ENCODE data around the gene POU6F2.
"Not testable (repeated sequence)": the region's sequence is repeated elsewhere in the genome, so short reads cannot be mapped to it uniquely, and the experiment has no call there.

The POU6F2 gene

DNA sequence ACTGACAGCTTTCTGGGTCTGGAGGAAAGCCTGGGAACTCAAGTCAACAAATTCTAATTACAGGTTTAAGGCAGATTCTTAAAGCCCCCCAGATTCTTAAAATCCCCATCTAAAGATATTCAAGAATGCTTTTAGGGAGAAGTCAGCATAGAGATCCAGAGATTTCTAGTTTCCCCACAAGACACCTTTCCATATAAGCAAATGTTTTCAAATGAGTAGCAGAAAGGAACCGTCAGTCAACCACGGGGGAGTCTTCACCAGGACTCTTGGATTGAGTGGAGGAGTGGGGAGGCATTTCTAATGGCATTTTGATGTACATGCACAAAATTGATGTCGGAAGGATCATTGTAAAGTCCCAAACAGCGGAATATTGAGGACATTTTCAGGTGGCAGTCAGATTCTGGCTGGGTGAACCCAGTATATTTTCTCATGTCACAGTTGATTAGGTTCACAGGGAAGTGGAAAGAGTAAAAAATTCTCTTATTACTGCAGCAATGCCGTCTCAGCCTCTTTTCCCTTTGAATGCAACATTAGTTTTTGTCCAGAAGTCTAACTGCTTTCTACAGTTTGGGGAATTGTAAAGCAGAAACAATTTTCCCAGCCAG is 396.8 kb downstream of the POU6F2 start:
- DNase-seq: no peak

- no peak for DNase-seq
Observed at GRCh38 chr7:39375047-39375873, 397.6 kb downstream of the POU6F2 start.

DNA sequence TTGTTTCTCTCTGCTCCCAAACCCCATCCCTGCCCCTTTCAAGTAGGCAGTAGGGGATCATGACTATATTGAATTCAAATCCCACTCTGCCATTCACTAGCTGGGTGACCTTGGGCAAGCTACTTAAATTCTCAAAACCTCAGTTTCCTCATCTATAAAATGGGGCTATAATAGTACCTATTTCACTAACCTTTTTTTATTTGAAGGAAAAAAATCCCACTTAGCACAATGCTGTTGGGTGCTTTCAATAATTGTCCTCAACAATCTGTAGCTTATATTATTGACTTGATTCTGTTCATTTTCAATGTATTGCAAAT is 398.1 kb downstream of the POU6F2 start:
- no peak for DNase-seq

DNA sequence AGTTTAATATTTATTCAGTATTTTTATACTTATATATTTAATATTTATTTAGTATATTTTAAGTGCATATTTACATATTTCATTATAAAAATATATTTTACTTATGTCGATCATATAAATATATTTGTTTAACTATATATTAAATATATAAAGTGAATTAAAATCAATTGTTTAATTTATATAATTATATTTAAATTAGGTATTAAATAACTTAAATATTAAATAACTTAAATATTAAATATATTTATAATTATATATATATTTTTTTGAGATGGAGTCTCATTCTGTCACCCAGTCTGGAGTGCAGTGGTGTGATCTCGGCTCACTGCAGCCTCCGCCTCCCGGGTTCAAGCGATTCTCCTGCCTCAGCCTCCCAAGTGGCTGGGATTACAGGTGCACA is 399.2 kb downstream of the POU6F2 start:
- not testable (repeated sequence) for DNase-seq

- no peak for DNase-seq
Observed at GRCh38 chr7:39379416-39379815, 401.7 kb downstream of the POU6F2 start.

GRCh38 chr7:39383136-39383535 is 405.4 kb downstream of the POU6F2 start:
- no peak for DNase-seq

DNA sequence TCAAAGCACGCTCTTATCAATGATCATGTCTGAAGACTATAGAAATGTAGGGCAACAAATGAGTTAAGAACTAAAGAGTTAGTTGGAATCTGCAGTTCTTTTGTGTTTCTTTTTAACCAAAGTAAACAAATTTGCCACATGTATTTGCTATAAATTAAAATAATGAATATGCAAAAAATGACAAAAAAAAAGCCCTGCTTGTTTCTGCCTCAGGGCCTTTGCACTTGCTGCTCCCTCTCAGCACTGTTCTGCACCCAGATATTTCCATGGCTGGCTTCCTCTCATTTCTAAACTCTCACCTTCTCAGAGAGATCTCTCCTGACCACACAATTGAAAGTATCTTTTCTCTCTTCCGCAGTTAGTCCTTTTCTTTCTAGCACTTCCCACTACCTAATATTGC is 406.7 kb downstream of the POU6F2 start:
- DNase-seq: no peak

GRCh38 chr7:39386718-39387117 is 409.0 kb downstream of the POU6F2 start:
- DNase-seq: no peak

GRCh38 chr7:39392151-39392550 is 414.4 kb downstream of the POU6F2 start:
- DNase-seq: no peak

DNA sequence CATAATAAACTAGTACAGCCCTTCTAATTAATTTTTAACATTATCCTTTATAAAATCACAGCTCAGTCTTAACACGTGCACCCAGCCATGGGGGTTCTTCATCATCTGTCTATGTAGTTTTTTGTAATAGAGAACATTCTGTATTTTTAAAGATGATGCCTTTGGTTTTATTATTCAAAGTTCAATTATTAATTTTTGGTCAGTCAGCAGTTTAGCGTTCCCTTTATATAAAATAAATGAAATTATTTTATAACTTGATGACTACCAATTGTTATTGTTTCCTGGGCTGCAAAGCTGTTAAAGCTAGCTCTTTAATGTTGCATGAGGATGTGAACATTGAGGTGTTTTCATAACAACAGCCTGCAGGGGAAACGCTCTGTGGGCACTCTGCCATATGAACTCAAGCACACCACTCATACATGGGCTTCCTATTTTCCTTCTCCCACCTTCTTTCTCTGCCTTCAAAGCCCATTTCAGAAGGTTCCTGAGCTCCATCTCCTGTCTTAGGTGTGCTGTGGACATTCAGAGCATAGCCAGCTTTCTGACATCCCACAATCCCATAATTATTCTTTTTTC is 416.5 kb downstream of the POU6F2 start:
- no peak for DNase-seq

DNA sequence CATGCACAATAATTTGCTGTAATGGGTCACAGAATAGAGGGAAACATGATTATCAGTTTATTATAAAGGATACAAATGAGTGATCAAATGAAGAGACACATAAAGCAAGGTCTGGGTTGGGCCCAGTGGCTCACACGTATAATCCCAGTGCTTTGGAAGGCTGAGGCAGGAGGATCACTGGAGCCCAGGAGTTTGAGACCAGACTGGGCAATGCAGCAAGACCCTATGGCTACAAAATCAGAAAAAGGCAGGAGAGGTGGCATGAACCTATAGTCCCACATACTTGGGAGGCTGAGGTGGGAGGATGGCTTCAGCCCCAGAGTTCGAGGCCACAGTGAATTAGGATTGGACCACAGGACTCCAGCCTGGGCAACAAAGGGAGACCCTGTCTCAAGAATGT is 421.7 kb downstream of the POU6F2 start:
- no peak for DNase-seq

DNA sequence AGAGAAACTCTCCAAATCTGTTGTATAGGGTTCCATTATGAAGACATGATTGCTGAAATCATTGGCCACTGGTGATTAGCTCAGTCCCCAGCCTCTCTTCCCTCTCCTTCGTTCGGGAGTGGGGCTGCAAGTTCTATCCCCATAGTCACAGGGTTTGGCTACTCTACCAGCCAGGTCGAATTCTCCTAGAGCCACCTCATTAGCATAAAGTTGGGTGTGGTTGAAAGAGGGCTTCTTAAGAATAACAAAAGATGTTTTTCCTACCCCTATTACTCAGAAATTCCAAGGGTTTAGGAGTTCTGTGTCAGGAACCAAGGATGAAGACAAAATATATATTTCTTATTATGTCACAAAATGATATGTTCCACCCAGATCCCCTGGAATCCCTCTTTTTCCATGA is 422.3 kb downstream of the POU6F2 start:
- DNase-seq: no peak

GRCh38 chr7:39400836-39401235 is 423.1 kb downstream of the POU6F2 start:
- DNase-seq: no peak

GRCh38 chr7:39402034-39402433 is 424.3 kb downstream of the POU6F2 start:
- DNase-seq: no peak

DNA sequence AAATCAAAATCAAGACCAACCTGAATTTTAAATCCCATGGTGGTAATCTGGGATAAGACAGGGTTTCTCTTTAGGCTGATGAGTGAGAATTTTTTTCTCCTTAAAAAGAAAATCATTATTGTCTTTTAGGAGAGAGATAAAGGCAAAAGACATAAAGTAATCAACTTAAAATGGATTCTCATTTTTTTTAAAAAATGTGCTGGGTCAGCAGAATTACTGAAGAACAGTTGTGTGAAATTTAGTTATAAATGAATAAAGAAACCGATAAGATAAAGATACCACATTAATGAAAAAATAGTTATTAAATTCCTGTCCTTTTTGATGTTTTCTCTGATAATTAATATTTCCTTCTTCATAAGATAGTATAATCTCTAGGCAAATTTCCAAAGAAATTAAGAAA is 427.2 kb downstream of the POU6F2 start:
- DNase-seq: no peak

- DNase-seq: no peak
Observed at GRCh38 chr7:39405581-39405980, 427.9 kb downstream of the POU6F2 start.

- DNase-seq: no peak
Observed at GRCh38 chr7:39406467-39406866, 428.8 kb downstream of the POU6F2 start.

DNA sequence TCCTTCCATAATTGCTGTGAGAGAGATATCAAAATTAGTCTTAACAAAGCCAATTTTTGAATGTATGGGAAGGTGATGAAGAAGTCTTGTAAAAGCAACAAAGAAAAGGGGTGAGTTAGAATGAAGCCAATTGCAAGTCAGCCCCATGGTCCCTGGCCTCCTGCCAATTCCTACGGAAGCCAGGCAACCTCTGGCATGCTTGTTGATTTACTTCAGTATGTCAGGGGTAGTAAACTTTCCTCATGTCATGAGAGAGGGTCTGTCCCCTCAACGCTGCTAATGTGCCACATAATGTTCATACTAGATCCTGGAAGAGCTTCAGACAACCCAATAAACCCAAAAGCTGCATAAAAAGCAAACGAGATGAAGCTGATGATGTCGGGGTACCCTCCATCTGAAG is 429.4 kb downstream of the POU6F2 start:
- DNase-seq: no peak

DNA sequence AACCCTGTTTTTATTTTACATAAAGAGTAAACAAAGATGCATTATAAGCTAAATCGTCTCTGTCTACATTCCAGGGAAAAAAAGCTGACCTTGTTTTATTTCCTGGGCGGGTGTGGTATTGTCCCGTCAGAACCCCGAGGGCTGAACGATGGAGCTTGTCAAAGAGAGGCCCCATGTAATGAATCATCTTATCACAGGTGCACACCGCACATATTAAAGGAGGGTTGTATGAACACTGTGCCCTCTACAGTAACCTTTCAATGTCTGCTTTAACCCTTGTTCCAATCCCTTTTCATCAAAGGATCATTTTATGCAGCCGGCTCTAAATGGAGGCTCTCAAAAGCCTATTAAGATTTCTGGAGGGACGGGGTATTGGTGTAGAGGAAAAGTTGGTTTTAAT is 430.0 kb downstream of the POU6F2 start:
- DNase-seq: no peak

DNA sequence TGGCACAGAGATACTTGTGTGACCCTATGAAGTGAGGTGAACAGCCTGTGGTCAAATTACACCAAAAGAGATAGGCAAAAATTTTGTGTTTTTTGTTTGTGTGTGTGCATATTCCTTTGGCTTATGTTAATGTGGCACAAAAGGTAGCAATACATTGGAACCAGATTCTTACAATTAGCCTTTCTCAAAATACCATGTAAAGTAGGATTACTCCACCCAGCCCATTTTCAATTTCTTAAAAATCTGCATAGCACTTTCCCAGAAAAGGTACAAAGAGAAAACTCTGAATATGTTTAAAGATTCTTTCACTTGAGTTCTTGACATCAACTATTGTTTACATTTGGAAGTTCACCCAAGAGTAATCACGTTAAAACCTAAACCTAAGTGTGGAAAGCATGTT is 431.2 kb downstream of the POU6F2 start:
- DNase-seq: no peak

GRCh38 chr7:39410582-39410981 is 432.9 kb downstream of the POU6F2 start:
- no peak for DNase-seq

DNA sequence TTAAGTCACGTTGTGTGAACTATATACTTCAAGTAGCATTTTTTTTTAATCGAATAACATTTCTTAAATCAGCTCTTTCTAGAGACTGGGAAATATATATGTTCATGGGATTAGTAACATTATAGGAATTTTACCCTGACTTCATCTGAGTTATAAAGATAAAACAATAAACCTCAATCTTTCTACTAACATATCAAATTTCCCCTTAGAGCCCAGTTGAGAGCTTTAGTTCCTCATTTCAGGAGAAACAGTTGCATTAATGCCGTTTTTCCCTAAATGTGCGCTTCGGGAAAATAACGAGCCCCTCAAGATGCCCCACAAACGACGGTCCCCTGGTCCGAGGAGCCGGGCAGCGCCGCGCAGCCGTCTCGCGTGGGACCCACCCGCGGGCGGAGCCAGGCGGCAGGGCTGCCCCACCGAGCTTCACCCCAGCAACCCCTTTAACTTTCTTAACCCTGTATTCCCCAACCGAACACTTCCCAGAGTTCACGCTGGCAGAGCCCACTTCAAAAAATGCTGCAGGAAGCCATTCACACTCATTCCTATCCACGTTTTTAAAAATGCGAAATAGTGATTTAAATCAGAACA is 436.0 kb downstream of the POU6F2 start:
- DNase-seq: no peak

DNA sequence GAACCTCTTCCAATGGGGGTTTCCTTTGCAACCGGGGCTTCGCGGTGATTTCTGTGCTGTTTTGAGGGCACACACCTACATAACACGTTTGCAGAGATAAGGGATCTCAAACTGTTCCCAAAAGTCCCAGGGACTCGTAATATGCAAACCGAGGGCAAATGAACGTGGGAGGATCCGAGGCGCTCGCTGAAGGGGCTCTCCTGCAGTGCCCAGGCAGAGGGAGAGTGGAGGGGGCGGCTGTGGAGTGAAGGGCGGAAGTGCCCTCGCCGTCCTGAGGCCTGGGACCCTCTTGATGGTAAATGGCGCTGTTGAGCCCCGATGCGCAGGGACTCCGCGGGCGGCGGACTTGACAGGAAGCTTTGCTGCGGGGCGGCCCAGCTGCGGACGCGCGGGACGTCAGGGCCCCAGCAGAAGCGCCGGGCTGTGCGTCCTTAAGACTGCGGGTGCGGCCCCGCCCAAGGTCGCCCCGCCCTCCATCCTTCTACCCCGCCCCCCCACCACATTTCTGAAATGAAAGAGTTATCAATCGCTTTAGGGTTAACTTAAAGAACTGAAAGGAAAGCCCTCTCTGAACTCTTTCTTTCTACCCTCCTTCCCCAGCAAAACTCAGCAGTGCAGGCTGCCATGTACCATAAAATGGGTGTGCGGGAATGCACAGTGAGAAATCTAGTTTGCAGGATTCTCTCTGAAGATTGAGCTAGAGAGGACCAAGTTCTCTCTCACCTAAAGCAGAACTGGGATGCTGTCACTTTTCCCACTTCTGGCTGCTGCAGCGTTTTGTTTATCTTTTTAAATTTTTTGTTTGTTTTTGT is 436.7 kb downstream of the POU6F2 start:
- DNase-seq: peak in 1 of 2 experiments; percentile 5

Measured in SW 1271 (cell line).